Right cardiac atrium (tissue), 5 donors: ENCODE results near the gene AQP12A. TPM values are rescaled to one million over a fixed set of nuclear protein-coding genes. Genes with fewer than 3 reads are reported as not detected.
A peak's percentile ranks its signal among the peaks of the same experiment; 100 is the strongest.
"Not testable (repeated sequence)": the region's sequence is repeated elsewhere in the genome, so short reads cannot be mapped to it uniquely, and the experiment has no call there.

ENCODE experiments used
- ATAC-seq, 2 donors: fragments of 200-7000 bp; cut with Tn5 transposase; one replicate each; pipeline versions ENCODE4 v1.8.0 to v1.9.1; 2020; ENCODE audit warnings: moderate library complexity in 2 of 2, mild to moderate bottlenecking in 1 of 2
- DNase-seq, 3 donors: peaks; one replicate each; pipeline ENCODE4 v3.0.0-alpha.2; 2020
- H3K27ac ChIP-seq: one replicate; pipeline ENCODE4 v1.5.1; 2013; ENCODE audit warnings: mild to moderate bottlenecking, low read length, control low read depth, moderate library complexity
- H3K27me3 ChIP-seq: one replicate; pipeline ENCODE4 v1.6.1; 2013; ENCODE audit not compliant: control insufficient read depth, insufficient read depth
- H3K4me1 ChIP-seq: one replicate; pipeline ENCODE4 v1.6.1; 2013; ENCODE audit warnings: low read length; ENCODE audit not compliant: control insufficient read depth, insufficient read depth
- H3K4me3 ChIP-seq: one replicate; pipeline ENCODE4 v1.5.1; 2013; ENCODE audit warnings: low read length, control low read depth
- H3K9me3 ChIP-seq: one replicate; pipeline ENCODE4 v1.6.1; 2013; ENCODE audit warnings: low read length; ENCODE audit not compliant: control insufficient read depth
- WGBS: extraction: QIAGEN DNeasy Blood & Tissue Kit; methylation state at CpG from one replicate; pipeline ENCODE4 v1.1.7; 2013; 5-methylcytosine and 5-hydroxymethylcytosine counted together
- intact Hi-C, 4 donors: fragments of 100-400 bp; cut with DNase I; formaldehyde crosslinking; loops; one replicate each; pipeline versions ENCODE4 v1.11.0 to v1.14.0; 2022 to 2023
- long read RNA-seq, 4 donors: library from polyadenylated mRNA; unstranded; transcript quantifications; one replicate each; pipeline ENCODE4 v2.0.0, GENCODE V29; 2020 to 2021
- polyA plus RNA-seq: library from polyadenylated mRNA; stranded (reverse); fragments of 200-250 nt; gene quantifications from one replicate; pipeline ENCODE4 v1.2.3, GENCODE V29; 2013
- total RNA-seq, 4 donors: library from RNA; stranded (reverse); fragmentation: NEBNext Ultra II Directional; extraction: Animal tissue kit (Norgen Biotek cat#: 25700); gene quantifications; one replicate each; pipeline ENCODE4 v1.2.1, GENCODE V29; 2021
- donor health status: healthy with polysubstance abuse.
- donor health status: DM: no; HTN: yes; CAD: no.
- donor health status: DM: no; HTN: no; CAD: no.
- donor health status: DM: no; HTN: yes; CAD: no; lungs with severe emphysema.
- donor health status: DM: yes; HTN: yes; CAD: no.

AQP12A gene, protein sequence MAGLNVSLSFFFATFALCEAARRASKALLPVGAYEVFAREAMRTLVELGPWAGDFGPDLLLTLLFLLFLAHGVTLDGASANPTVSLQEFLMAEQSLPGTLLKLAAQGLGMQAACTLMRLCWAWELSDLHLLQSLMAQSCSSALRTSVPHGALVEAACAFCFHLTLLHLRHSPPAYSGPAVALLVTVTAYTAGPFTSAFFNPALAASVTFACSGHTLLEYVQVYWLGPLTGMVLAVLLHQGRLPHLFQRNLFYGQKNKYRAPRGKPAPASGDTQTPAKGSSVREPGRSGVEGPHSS
- total RNA-seq (not detected), polyA plus RNA-seq (not detected)
- long read RNA-seq, donor 1 = 0 reads
- long read RNA-seq, donor 2 = 0 reads
- long read RNA-seq, donor 3 = 0 reads
- long read RNA-seq, donor 4 = 0 reads

DNA sequence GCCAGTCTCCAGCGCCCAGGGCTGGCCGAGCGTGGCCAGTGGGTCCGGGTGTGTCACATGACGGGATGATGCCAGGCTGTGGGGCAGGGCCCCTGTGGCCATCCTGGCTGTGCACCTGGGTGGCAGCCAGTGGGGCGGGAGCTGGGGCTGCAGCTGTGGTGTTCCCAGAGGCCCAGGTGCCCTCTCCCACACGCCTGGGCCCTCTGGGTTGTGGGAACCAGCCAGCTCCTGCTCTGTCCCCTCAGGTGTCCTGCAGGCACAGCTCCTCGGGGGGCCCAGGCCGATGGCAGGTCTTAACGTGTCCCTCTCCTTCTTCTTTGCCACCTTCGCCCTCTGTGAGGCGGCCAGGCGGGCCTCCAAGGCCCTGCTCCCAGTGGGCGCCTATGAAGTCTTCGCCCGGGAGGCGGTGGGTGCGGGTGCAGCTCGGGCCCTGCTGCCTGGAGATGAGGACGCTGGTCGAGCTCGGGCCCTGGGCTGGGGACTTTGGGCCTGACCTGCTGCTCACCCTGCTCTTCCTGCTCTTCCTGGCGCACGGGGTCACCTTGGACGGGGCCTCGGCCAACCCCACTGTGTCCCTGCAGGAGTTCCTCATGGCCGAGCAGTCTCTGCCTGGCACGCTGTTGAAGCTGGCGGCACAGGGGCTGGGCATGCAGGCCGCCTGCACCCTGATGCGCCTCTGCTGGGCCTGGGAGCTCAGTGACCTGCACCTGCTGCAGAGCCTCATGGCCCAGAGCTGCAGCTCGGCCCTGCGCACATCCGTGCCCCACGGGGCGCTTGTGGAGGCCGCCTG lies at the start of gene AQP12A:
AQP12A (plus strand) TSS at position 236 of the 790 bp plus-strand sequence; CDS start at position 284, 48 bp downstream.
- DNase-seq = peak in 1 of 3 donors; percentile 40
- ATAC-seq, intact Hi-C loops, H3K4me3 ChIP-seq, H3K27ac ChIP-seq, H3K4me1 ChIP-seq, H3K9me3 ChIP-seq, H3K27me3 ChIP-seq: not testable (repeated sequence)
- 85% methylated on average over 24 of the region's 37 CpGs for WGBS

DNA sequence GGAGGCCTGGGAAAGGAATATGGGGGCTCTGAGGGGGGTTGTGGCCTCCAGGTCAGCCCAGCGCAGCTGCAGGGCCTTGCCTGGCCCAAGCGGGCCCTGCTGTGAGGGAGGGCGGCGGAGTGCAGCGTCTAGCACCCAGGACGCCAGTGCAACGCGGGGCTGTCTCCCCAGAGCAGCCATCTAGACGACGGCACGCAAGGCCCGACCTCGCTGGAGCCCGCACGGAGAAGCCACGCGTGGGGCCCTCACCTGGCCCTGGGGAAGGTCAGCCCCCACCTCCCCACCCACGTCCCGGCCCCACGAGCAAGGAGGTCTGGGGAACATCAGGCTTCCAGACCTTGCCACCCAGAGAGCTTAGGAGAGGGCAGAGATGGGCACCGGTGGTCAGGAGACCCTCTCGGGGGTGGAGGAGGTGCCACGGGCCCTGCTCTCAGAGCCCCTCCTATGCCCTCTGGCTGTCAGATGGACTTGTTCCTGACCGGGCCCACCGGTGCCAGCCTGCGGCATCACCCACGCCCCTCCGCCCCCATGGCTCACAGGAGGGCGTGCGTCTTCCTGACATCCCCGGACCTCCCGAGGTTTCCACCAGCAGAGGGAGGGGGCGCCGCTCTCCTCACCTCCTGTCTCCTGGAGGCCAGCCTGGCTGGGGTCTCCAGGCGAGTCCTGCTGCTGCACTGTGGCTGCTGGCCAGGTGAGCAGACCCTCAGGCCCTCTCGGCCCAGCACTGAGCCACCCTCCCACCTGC lies 49.4 kb upstream of the AQP12A start:
- 79% methylated on average over 36 of the region's 36 CpGs for WGBS
- Histone ChIP-seq H3K27me3 (no peaks in the 10 kb centered on the region), H3K4me1 (no peaks in the 10 kb centered on the region), H3K4me3 (no peak overlapping the region), H3K9me3 (no peaks in the 10 kb centered on the region), H3K27ac (no peak overlapping the region)
- no peak for ATAC-seq
- intact Hi-C loops = no loop called here
- peak in 1 of 3 donors; percentile 55 for DNase-seq

DNA sequence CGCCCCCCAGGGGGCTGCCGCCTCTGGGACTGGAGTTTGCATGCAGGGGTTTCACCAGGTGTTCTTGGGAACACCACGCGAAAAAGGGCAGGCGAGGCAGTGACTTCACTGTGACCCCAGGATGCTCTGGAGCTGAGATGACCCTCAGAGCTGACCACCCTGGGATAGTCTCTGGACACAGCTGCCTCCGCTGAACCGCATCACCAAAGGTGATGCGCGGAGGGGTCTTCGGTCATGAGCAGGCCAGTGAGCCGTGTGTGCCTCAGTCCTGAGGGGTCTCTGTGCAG lies 48.9 kb upstream of the AQP12A start:
- H3K4me1 ChIP-seq = no peaks in the 10 kb centered on the region
- H3K27me3 ChIP-seq = no peaks in the 10 kb centered on the region
- intact Hi-C loops = no loop called here
- no peak overlapping the region for H3K27ac ChIP-seq
- WGBS = 87% methylated on average over 11 of the region's 11 CpGs
- no peaks in the 10 kb centered on the region for H3K9me3 ChIP-seq
- no peak for ATAC-seq
- H3K4me3 ChIP-seq = no peak overlapping the region
- DNase-seq = peak in 1 of 3 donors; percentile 24

DNA sequence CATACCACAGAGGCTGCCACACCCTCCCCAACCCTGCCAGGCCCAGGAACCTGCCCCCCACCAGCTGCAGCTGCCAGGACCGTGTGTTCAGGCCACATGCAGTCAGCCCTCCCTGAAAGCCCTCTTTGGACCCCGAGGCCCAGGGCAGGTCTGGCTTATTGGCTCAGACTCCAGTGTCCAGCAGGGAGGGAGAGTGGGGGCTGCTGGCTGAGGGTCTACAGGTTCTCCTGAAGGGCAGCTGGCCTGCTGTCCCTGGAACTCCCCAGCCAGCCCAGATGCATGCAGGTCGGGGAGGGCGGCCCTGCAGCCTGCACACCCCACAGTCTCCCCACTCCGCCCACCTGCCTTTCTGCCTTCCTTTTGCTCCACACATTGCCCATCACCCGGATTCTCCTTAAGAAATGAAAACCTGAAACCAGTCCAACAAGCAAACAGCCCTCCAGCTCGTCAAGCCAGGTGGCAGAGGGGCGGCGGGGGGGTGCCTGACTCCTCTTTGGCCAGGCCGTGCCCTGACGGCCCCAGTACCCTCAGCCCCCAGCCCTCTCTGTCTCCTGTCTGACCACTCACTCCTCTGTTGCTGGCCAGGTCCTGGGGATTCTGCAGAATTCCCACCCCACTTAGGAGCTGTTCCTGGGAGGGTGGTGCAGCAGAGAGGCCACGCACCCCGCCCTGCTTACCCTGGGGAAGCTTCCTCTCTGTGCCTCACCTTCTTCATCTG lies 48.4 kb upstream of the AQP12A start:
- ATAC-seq (no peak), DNase-seq (no peak)
- Histone ChIP-seq H3K27ac (no peak overlapping the region), H3K4me3 (no peak overlapping the region), H3K27me3 (no peaks in the 10 kb centered on the region), H3K4me1 (no peaks in the 10 kb centered on the region), H3K9me3 (no peaks in the 10 kb centered on the region)
- WGBS = 71% methylated on average over 13 of the region's 13 CpGs
- intact Hi-C loops = no loop called here

DNA sequence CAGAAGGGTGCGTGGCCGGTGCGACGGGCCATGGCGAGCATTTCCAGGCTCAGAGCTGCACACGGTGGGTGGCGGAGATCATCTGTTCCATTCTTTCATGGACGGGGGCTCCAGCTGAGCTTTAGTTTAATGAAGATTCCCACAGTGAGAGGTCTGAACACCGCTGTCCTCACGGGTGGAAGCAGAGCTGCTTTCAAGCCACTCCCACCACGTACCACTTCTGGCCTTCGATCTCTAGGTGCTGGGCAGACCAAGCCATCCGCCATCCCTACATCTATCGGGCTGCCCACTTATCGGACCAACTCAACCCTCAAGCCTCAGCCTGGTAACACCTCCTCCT lies 47.9 kb upstream of the AQP12A start:
- DNase-seq = no peak
- H3K27me3 ChIP-seq = no peaks in the 10 kb centered on the region
- 83% methylated on average over 15 of the region's 15 CpGs for WGBS

DNA sequence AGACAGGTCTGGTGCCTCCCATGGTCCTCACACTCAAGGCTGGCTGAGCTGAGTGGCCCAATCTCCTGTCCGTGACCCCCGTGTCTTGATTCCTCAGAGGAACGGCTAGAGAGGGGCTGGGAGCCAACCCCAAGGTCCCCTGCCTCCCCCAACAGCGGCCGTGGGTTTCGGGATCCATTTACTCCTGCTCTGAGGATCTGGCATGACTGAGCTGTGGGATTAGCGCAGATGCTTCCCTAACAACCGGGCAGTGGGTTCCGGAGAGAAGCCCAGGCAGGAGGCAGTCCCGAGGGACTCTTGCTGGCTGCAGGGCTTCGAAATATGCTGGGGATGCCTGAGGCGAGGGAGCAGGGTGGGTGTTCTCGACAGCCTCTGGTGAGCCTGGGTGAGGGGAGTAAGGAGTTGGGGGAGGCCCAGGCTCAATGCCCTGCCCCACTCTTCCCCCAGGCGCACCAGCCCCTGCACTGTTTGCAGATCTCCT lies 47.5 kb upstream of the AQP12A start:
- no peak for ATAC-seq
- no peaks in the 10 kb centered on the region for H3K9me3 ChIP-seq
- H3K4me1 ChIP-seq = no peaks in the 10 kb centered on the region
- peak in 1 of 3 donors; percentile 16 for DNase-seq
- 53% methylated on average over 14 of the region's 14 CpGs for WGBS
- no peak overlapping the region for H3K4me3 ChIP-seq
- intact Hi-C loops = no loop called here
- no peaks in the 10 kb centered on the region for H3K27me3 ChIP-seq
- H3K27ac ChIP-seq = no peak overlapping the region

More for the DNA sequence above, 47.9 kb upstream of the AQP12A start:
- H3K27ac ChIP-seq = no peak overlapping the region
- no peaks in the 10 kb centered on the region for H3K4me1 ChIP-seq
- H3K9me3 ChIP-seq = no peaks in the 10 kb centered on the region
- intact Hi-C loops = no loop called here
- no peak overlapping the region for H3K4me3 ChIP-seq
- ATAC-seq = no peak

DNA sequence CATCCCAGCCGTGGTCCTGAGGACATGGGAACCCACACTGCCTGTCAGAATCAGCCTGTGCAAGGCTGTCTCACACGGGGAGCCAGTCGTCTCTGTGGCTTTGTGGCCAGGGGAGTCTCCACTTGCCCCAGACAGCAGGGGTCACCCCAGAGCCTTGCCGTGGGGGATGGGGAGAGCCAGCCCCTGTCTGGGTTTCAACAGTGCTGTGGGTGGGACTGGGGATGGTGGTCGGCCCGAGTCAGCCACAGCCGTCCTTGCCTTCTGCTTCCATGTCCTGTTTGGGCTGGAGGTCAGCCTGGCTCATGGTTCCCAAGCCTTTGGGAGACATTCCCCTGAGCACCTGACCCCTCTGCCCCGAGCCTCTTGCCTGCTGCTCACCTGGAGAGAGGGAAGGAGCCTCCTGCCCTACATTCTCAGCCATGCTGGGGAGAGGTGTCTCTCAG lies 46.8 kb upstream of the AQP12A start:
- DNase-seq (peak in 1 of 3 donors; percentile 17), ATAC-seq (no peak)
- Histone ChIP-seq H3K4me1 (no peaks in the 10 kb centered on the region), H3K9me3 (no peaks in the 10 kb centered on the region), H3K27me3 (no peaks in the 10 kb centered on the region), H3K4me3 (no peak overlapping the region), H3K27ac (no peak overlapping the region)
- 60% methylated on average over 8 of the region's 8 CpGs for WGBS
- intact Hi-C loops = no loop called here

DNA sequence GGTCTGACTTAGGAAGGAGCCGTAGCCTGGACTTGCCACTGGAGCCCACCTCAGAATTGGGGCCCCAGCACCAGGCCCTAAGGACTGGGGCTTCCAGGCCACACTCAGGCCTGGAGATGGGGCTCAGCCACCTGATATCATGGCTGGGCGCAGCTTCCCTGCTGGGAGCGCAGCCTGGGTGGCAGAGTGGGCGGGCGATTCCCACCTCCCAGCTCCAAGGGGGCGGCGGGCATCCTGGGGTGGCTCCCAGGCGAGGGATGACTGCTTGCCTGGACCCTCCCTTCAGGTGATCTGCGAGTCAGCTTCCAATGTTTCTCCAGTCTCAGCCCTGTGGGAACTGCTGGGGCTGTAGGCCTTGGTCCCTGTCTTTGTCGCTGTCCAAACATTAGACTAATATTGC lies 46.3 kb upstream of the AQP12A start:
- DNase-seq (no peak), ATAC-seq (no peak)
- 85% methylated on average over 10 of the region's 10 CpGs for WGBS
- Histone ChIP-seq H3K27ac (no peak overlapping the region), H3K4me3 (no peak overlapping the region), H3K9me3 (no peaks in the 10 kb centered on the region), H3K4me1 (no peaks in the 10 kb centered on the region), H3K27me3 (no peaks in the 10 kb centered on the region)
- intact Hi-C loops = no loop called here

DNA sequence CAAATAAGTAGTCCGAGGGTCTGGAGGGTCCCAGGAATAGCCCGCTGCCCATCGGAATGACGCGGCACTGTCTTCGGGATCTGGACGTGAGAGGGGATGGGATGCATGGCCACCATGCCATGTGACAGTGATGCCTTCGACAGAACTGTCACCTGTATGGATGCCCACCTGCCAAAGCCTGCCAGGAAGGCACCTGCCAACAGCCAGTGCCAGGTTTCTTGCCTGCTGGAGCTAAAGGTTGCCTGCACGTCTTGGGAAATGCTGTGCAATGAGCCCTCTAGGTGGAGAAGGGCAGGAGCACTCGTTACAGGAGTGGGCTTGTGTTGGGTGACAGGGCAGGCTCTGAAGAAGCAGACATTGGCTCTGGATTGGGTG lies 45.9 kb upstream of the AQP12A start:
- no peak for DNase-seq
- no peak for ATAC-seq
- no peaks in the 10 kb centered on the region for H3K27me3 ChIP-seq

DNA sequence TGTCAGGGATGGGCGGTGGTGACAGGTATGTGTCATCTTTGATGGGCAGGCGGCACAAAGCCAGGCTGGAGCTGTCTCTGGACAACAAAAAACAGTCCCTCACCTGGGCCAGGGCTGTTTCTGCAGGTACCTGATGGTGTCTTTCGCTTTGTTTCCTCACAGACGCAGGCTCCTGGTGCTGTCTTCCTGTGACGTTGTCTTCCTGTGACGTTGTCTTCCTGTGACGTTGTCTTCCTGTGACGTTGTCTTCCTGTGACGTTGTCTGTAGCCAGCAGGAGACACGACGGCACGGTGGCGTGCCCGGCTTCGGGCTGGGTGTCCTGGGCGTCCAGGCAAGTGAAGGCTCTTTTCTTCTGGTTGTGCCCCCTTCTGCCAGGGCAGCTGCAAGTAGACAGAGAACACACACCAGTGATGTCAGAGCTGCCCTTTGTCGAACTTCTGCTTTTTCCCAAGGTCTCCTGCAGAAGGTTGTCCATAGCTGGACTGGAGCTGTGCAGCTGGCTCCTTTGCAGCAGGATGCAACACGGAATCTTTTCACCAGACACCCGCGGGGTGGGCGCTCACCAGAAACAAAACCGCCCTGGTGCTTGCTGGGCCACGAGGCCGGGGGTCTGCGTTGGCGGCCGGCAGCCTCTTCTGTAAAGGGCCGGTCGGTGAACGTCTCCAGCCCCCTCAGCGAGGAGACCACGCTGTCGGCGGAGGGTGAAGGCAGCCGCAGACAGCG lies 45.3 kb upstream of the AQP12A start:
- Histone ChIP-seq H3K4me3 (no peak overlapping the region), H3K4me1 (no peaks in the 10 kb centered on the region), H3K27me3 (no peaks in the 10 kb centered on the region), H3K9me3 (no peaks in the 10 kb centered on the region), H3K27ac (no peak overlapping the region)
- ATAC-seq (no peak), DNase-seq (peak in 1 of 3 donors; percentile 24)
- WGBS = 78% methylated on average over 36 of the region's 36 CpGs
- intact Hi-C loops = no loop called here

More for the DNA sequence above, 45.9 kb upstream of the AQP12A start:
- intact Hi-C loops = no loop called here
- 85% methylated on average over 10 of the region's 10 CpGs for WGBS
- Histone ChIP-seq H3K4me3 (no peak overlapping the region), H3K9me3 (no peaks in the 10 kb centered on the region), H3K27ac (no peak overlapping the region), H3K4me1 (no peaks in the 10 kb centered on the region)
